IMR-90 (cell line): ENCODE data around the gene JSRP1. TPM values are rescaled to one million over a fixed set of nuclear protein-coding genes. Genes with fewer than 3 reads are reported as not detected.

Experiments used
- ATAC-seq: fragments of 200-7000 bp; cut with Tn5 transposase; 2 replicates; pipeline ENCODE4 v1.9.1; 2020; ENCODE audit warnings: low read depth, mild to moderate bottlenecking, moderate library complexity
- BruUV-seq: library from RNA; stranded (reverse); fragments of 400-500 nt; replicated peaks from 2 replicates; lab custom pipeline; 2021; lab: Mats Ljungman, UMichigan
- CTCF ChIA-PET: fragments of 300-600 bp; formaldehyde crosslinking; extraction: SDS; loops from one replicate; lab custom pipeline; 2021; ENCODE audit warnings: antibody characterized with exemption; lab: Yijun Ruan, JAX
- POLR2A ChIA-PET: fragments of 300-600 bp; sonication (Branson Sonifier 250); formaldehyde crosslinking; loops from one replicate; lab custom pipeline; 2022; ENCODE audit warnings: antibody characterized with exemption; ENCODE audit not compliant: unreplicated experiment; lab: Charles Lee
- DNase-seq: peaks from one replicate; pipeline ENCODE4 v3.0.0; 2013
- H2AFZ ChIP-seq: replicated peaks from 2 replicates; pipeline ENCODE3; 2013; ENCODE audit warnings: low read length, mild to moderate bottlenecking; ENCODE audit not compliant: poor library complexity
- H2AK5ac ChIP-seq: 2 replicates; pipeline ENCODE4 v1.6.1; 2013; ENCODE audit warnings: low read depth, low read length, inconsistent platforms
- H2AK9ac ChIP-seq: replicated peaks from 2 replicates; pipeline ENCODE3; 2013; ENCODE audit warnings: mild to moderate bottlenecking, low read depth, low read length, moderate library complexity; ENCODE audit not compliant: poor library complexity
- H2BK120ac ChIP-seq: 2 replicates; pipeline ENCODE4 v1.6.1; 2013; ENCODE audit warnings: low read depth, low read length, inconsistent platforms
- H2BK15ac ChIP-seq: 3 replicates; pipeline ENCODE4 v1.6.1; 2013; ENCODE audit warnings: low read depth, low read length, inconsistent platforms
- H2BK20ac ChIP-seq: 2 replicates; pipeline ENCODE4 v1.6.1; 2013; ENCODE audit warnings: low read depth, mild to moderate bottlenecking, inconsistent platforms, low read length, moderate library complexity
- H2BK5ac ChIP-seq: 2 replicates; pipeline ENCODE4 v1.6.1; 2013; ENCODE audit warnings: mild to moderate bottlenecking, low read depth, low read length, inconsistent platforms; ENCODE audit not compliant: poor library complexity, severe bottlenecking
- H3K14ac ChIP-seq: replicated peaks from 2 replicates; pipeline ENCODE4 v1.6.1; 2013; ENCODE audit warnings: low read depth, low read length, inconsistent platforms
- H3K18ac ChIP-seq: 2 replicates; pipeline ENCODE4 v1.6.1; 2013; ENCODE audit warnings: low read depth, low read length, control low read depth
- H3K23ac ChIP-seq: 2 replicates; pipeline ENCODE4 v1.6.1; 2013; ENCODE audit warnings: low read depth, low read length, inconsistent platforms
- H3K27ac ChIP-seq: 2 replicates; pipeline ENCODE4 v1.5.1; 2013; ENCODE audit warnings: mild to moderate bottlenecking, control low read depth, low read length; ENCODE audit not compliant: insufficient read depth
- H3K27me3 ChIP-seq: 2 replicates; pipeline ENCODE4 v1.6.1; 2013; ENCODE audit warnings: low read length; ENCODE audit not compliant: control insufficient read depth, insufficient read depth
- H3K36me3 ChIP-seq: 2 replicates; pipeline ENCODE4 v1.6.1; 2013; ENCODE audit warnings: low read length, mixed read lengths; ENCODE audit not compliant: control insufficient read depth, insufficient read depth
- H3K4ac ChIP-seq: 2 replicates; pipeline ENCODE4 v1.6.1; 2013; ENCODE audit warnings: low read depth, low read length, inconsistent platforms
- H3K4me1 ChIP-seq: 2 replicates; pipeline ENCODE4 v1.6.1; 2013; ENCODE audit warnings: low read length, mixed read lengths; ENCODE audit not compliant: control insufficient read depth, insufficient read depth
- H3K4me2 ChIP-seq: 2 replicates; pipeline ENCODE4 v1.6.1; 2013; ENCODE audit warnings: low read depth, mild to moderate bottlenecking, control low read depth, low read length, moderate library complexity
- H3K4me3 ChIP-seq: 2 replicates; pipeline ENCODE4 v1.5.1; 2013; ENCODE audit warnings: low read depth, mild to moderate bottlenecking, control low read depth, low read length, moderate library complexity; ENCODE audit not compliant: insufficient read depth
- H3K56ac ChIP-seq: 2 replicates; pipeline ENCODE4 v1.6.1; 2013; ENCODE audit warnings: low read length, inconsistent platforms; ENCODE audit not compliant: insufficient read depth; ENCODE audit errors: extremely low read depth
- H3K79me1 ChIP-seq, 2 experiments: 2 replicates each; pipeline ENCODE4 v1.6.1; 2013; ENCODE audit warnings: low read length in 2 of 2, inconsistent platforms in 1 of 2, low read depth in 1 of 2
- H3K9ac ChIP-seq: 2 replicates; pipeline ENCODE4 v1.6.1; 2013; ENCODE audit warnings: low read depth, low read length, control low read depth
- H3K9me1 ChIP-seq: 2 replicates; pipeline ENCODE4 v1.6.1; 2013; ENCODE audit warnings: low read length, inconsistent platforms; ENCODE audit not compliant: insufficient read depth
- H3K9me3 ChIP-seq: 2 replicates; pipeline ENCODE4 v1.6.1; 2013; ENCODE audit warnings: low read length; ENCODE audit not compliant: control insufficient read depth, insufficient read depth
- H4K20me1 ChIP-seq: 2 replicates; pipeline ENCODE4 v1.6.1; 2013; ENCODE audit warnings: low read length, inconsistent platforms; ENCODE audit not compliant: insufficient read depth
- H4K5ac ChIP-seq: 2 replicates; pipeline ENCODE4 v1.6.1; 2013; ENCODE audit warnings: mild to moderate bottlenecking, low read depth, low read length, control low read depth
- H4K8ac ChIP-seq, 2 experiments: 2 replicates each; pipeline ENCODE4 v1.6.1; 2013; ENCODE audit warnings: low read depth in 2 of 2, low read length in 2 of 2, control low read depth in 1 of 2, inconsistent platforms in 1 of 2
- H4K91ac ChIP-seq: 2 replicates; pipeline ENCODE4 v1.6.1; 2013; ENCODE audit warnings: low read depth, low read length, inconsistent platforms; ENCODE audit not compliant: insufficient read depth
- BHLHE40 ChIP-seq: fragments of 150-350 bp; IDR thresholded peaks from 2 replicates; pipeline ENCODE4 v1.6.1; 2016; ENCODE audit warnings: mild to moderate bottlenecking, low read depth, low read length
- USF2 ChIP-seq: fragments of 150-350 bp; IDR thresholded peaks from 2 replicates; pipeline ENCODE4 v1.6.1; 2017; ENCODE audit warnings: mild to moderate bottlenecking, antibody characterized with exemption, low read length, low read depth
- WGBS, 2 experiments: methylation state at CpG; one replicate each; pipeline versions ENCODE4 v1.1.5 to v1.1.7; 2013; ENCODE audit warnings: missing lambda C conversion rate in 2 of 2; ENCODE audit not compliant: insufficient read length in 1 of 2; ENCODE audit errors: extremely low coverage in 2 of 2; 5-methylcytosine and 5-hydroxymethylcytosine counted together
- dilution Hi-C: fragments of 300-500 bp; cut with HindIII; formaldehyde crosslinking; loops from one replicate; pipeline ENCODE4 v1.14.3; 2018; ENCODE audit warnings: low sequenced_read_pairs; ENCODE audit not compliant: unreplicated experiment
- in situ Hi-C: fragments of 300-500 bp; cut with MboI; formaldehyde crosslinking; loops from 3 replicates; pipeline ENCODE4 v1.14.3; 2019; ENCODE audit warnings: low sequenced_read_pairs, inconsistent platforms, mixed read lengths
- intact Hi-C: fragments of 100-400 bp; cut with micrococcal nuclease; formaldehyde crosslinking; loops from 2 replicates; pipeline ENCODE4 v1.10.0; 2022
- polyA plus RNA-seq, 3 experiments: library from polyadenylated mRNA; depleted of rRNA; stranded (reverse); fragments of >200 nt; gene quantifications; 2 replicates each; pipeline ENCODE4 v1.2.3, GENCODE V29; 2012; ENCODE audit warnings: low replicate concordance in 1 of 3
- total RNA-seq: library from RNA; depleted of rRNA; stranded (reverse); fragments of >200 nt; gene quantifications from 2 replicates; pipeline ENCODE4 v1.2.3, GENCODE V29; 2012
- TF ChIP-seq, protein P1 (sequence below): conservative IDR thresholded peaks from 2 replicates; pipeline ENCODE4 v1.5.1; 2012; ENCODE audit warnings: mild to moderate bottlenecking, low read depth, low read length, improper control_type of control experiment

JSRP1 gene
- total and polyA plus RNA-seq, 2 of the 4 experiments (the other 2 are of a cell fraction) = not detected

DNA sequence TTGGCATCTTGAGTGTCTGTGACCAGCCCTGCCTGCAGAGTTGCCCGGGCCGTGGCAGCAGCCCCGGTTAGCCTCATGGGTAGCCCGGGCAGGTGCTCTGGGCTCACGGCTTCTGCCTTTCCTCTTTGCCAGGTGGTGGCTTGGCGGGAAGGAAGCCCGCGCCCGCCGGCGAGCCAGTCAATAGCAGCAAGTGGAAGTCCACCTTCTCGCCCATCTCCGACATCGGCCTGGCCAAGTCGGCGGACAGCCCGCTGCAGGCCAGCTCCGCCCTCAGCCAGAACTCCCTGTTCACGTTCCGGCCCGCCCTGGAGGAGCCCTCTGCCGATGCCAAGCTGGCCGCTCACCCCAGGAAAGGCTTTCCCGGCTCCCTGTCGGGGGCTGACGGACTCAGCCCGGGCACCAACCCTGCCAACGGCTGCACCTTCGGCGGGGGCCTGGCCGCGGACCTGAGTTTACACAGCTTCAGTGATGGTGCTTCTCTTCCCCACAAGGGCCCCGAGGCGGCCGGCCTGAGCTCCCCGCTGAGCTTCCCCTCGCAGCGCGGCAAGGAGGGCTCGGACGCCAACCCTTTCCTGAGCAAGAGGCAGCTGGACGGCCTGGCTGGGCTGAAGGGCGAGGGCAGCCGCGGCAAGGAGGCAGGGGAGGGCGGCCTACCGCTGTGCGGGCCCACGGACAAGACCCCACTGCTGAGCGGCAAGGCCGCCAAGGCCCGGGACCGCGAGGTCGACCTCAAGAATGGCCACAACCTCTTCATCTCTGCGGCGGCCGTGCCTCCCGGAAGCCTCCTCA, 30.0 kb downstream of the JSRP1 start:
- TF ChIP-seq USF2 (no peak), BHLHE40 (no peak)
- TF ChIP-seq, protein P1, sequence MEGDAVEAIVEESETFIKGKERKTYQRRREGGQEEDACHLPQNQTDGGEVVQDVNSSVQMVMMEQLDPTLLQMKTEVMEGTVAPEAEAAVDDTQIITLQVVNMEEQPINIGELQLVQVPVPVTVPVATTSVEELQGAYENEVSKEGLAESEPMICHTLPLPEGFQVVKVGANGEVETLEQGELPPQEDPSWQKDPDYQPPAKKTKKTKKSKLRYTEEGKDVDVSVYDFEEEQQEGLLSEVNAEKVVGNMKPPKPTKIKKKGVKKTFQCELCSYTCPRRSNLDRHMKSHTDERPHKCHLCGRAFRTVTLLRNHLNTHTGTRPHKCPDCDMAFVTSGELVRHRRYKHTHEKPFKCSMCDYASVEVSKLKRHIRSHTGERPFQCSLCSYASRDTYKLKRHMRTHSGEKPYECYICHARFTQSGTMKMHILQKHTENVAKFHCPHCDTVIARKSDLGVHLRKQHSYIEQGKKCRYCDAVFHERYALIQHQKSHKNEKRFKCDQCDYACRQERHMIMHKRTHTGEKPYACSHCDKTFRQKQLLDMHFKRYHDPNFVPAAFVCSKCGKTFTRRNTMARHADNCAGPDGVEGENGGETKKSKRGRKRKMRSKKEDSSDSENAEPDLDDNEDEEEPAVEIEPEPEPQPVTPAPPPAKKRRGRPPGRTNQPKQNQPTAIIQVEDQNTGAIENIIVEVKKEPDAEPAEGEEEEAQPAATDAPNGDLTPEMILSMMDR = no peak
- Histone ChIP-seq H2AK9ac (no peak overlapping the region), H3K23ac (no peak overlapping the region), H4K5ac (no peak overlapping the region), H3K18ac (no peak overlapping the region), H3K9me1 (no peaks in the 10 kb centered on the region), H4K91ac (no peak overlapping the region), H2AFZ (no peak overlapping the region), H3K14ac (no peak overlapping the region), H3K79me1 (peaks cover 9 to 19% of the 10 kb centered on the region in 2 experiments; a peak in 3 of 4 replicates), H2BK5ac (no peak overlapping the region), H3K9ac (no peak overlapping the region), H3K4me2 (no peak overlapping the region), H3K9me3 (no peaks in the 10 kb centered on the region), H3K4me3 (no peak overlapping the region), H2BK15ac (no peak overlapping the region), H2AK5ac (no peak overlapping the region), H3K4ac (no peak overlapping the region), H3K4me1 (no peaks in the 10 kb centered on the region), H2BK120ac (no peak overlapping the region), H4K8ac (no peak overlapping the region), H3K36me3 (peaks cover 77% of the 10 kb centered on the region), H3K27ac (no peak overlapping the region), H3K27me3 (no peaks in the 10 kb centered on the region), H4K20me1 (peaks cover 16% of the 10 kb centered on the region), H2BK20ac (no peak overlapping the region), H3K56ac (no peak overlapping the region)
- in situ Hi-C loops = no loop called here
- DNase-seq (no peak), ATAC-seq (no peak)
- intact Hi-C loops = no loop called here
- no TSS peak for BruUV-seq
- dilution Hi-C loops = no loop called here
- POLR2A ChIA-PET = no interaction called here
- 93% methylated on average over 38 of the region's 59 CpGs; no CpG with 5 or more reads in 1 of the 2 experiments for WGBS, 2 experiments
- CTCF ChIA-PET = interaction anchor here (0.6 kb wide), 1 partner anchor 88 kb away, joined by 7 read pairs; no protein-coding TSS in a partner anchor
